Measurements from ENCODE around the gene C22orf15.

Gene C22orf15

DNA sequence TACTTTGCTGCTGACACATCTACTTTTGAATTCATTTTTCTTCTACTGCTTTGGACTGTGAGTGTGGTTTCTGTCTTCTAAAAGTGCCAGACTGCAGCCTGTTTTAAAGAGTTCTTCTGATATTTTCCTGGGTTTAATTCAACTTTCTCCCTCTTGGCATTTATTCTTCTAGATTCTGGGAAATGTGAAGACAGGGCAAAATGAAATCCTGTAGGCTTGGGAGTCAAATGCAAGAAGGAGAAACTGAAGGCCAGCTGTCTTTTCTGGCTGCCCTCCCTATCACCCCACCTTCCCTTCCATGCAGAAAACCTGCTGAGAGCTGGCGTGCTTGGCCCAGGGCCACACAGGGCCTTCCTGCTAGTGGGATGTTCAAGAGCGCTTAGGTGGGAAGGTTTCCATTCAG, 19.5 kb upstream of the C22orf15 start:
- no peak for TF ChIP-seq CTCF (IDR thresholded peaks at IDR 0.05; ENCODE audit: insufficient read depth, low read depth, low read length, missing control alignments)
- no peak for DNase-seq (ENCODE audit: low read depth)
- no peak overlapping the region for H3K4me3 ChIP-seq (ENCODE audit: low read depth, low read length)

DNA sequence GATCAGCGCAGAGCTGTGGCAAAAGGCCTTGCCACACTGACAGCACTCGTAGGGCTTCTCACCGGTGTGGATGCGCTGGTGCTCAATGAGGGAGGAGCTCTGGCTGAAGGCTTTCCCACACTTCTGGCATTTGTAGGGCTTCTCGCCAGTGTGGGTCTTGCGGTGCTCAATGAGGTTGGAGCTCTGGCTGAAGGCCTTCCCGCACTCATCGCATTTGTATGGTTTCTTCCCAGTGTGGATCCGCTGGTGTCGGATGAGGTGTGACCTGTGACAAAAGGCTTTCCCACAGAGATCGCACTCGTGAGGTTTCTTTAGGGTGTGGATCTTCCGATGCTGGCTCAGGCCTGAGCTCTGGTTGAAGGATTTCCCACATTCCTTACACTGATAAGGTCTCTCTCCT, 18.8 kb upstream of the C22orf15 start:
- no peak overlapping the region for H3K4me3 ChIP-seq (ENCODE audit: low read depth, low read length)
- TF ChIP-seq CTCF (IDR thresholded peaks at IDR 0.05; ENCODE audit: insufficient read depth, low read depth, low read length, missing control alignments), result no peak
- DNase-seq (ENCODE audit: low read depth), result no peak

GRCh38 chr22:23744485-23744884, 18.3 kb upstream of the C22orf15 start:
- no peak for DNase-seq (ENCODE audit: low read depth)
- H3K4me3 ChIP-seq (ENCODE audit: low read depth, low read length), result no peak overlapping the region
- TF ChIP-seq CTCF (IDR thresholded peaks at IDR 0.05; ENCODE audit: insufficient read depth, low read depth, low read length, missing control alignments), result no peak

DNA sequence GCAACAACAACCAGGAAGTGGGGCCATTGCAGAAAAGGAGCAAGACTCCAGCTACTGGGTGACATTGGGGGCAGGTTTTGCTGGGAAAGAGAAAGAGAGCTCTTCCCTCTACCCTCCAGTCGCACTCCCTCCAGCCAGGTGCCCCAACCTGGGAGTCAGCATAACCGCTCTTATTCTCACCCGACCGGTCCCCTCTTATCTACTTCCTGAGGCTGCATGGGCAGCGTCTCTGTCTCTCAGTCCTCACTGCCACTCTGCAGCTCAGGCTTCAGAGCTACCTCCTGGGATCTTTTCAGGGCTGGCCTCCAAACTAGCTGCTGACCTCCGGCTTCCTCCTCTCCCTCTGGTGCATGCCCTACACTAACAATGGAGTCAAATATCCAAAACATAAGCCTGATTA, 17.0 kb upstream of the C22orf15 start:
- DNase-seq (ENCODE audit: low read depth), result no peak
- TF ChIP-seq CTCF (IDR thresholded peaks at IDR 0.05; ENCODE audit: insufficient read depth, low read depth, low read length, missing control alignments), result no peak
- no peak overlapping the region for H3K4me3 ChIP-seq (ENCODE audit: low read depth, low read length)

DNA sequence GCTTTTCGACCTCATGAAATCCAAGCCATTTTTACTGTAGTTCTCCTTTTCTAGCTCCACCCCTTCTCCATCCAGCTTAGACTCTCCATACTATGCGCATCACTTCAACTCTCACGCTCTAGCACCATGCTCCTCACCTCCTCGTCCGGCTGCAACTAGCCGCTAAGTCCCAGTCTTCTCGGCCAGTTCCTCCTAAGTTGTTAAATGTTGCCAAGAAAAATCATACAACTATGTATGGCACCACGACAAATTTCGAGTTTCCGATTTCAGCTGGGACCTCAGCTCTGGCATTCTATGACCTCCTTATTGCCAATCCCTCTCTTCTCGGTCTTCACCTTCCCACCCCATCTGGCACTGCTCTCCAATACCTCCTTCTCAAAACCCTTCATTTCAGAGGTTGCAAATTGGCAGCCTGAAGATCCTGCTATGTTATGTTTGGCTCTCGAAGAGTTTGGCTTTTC, 12.9 kb upstream of the C22orf15 start:
- no peak for TF ChIP-seq CTCF (IDR thresholded peaks at IDR 0.05; ENCODE audit: insufficient read depth, low read depth, low read length, missing control alignments)
- H3K4me3 ChIP-seq (ENCODE audit: low read depth, low read length), result peak overlapping the region; percentile 85; the same call in 1 of the 2 replicates
- DNase-seq (ENCODE audit: low read depth), result no peak

- TF ChIP-seq CTCF (IDR thresholded peaks at IDR 0.05; ENCODE audit: insufficient read depth, low read depth, low read length, missing control alignments), result no peak
- peak overlapping the region; percentile 85 for H3K4me3 ChIP-seq (ENCODE audit: low read depth, low read length)
- DNase-seq (ENCODE audit: low read depth), result no peak
Observed at GRCh38 chr22:23750367-23750713, 12.4 kb upstream of the C22orf15 start.

DNA sequence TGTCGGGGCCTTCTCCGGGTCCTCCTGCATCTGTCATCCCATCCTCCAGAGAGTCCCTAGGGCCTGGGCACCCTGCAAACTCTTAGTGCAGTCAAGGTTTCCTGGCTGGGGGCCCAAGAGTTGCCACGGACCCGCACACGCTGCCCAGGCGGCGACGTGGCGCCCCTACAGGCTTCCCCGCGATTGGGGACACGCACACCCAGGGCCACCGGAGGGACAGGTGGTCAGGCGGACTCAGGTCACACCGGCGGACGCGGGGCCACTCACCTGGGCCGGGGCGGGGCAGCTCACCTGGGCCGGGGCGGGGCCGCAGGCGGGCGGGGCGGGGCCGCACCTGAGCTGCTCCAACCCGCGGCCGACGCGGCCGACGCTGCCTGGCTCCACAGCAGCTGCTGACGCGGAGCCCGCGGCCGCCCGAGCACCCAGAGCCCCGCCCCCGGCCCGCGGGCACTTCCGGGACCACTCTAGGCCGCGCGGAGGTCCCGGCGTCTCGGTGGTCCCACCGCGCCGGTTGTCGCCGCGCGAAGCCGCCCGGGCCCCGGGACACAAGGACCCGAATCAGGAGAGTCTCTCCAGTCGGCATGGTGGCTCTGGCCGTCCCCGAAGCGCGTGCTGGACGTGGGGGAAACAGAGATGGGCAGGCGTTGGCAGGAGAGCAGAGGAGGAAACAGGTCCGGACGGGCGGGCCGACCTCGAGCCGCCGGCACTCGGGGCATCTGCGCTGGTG, 11.9 kb upstream of the C22orf15 start, which contains the start of gene ZNF70:
TSS of gene ZNF70 (minus strand) at position 399 of the 727 bp plus-strand sequence. CDS start 5,972 bp downstream, outside the sequence.
- TF ChIP-seq CTCF (IDR thresholded peaks at IDR 0.05; ENCODE audit: insufficient read depth, low read depth, low read length, missing control alignments), result peak; percentile 29
- H3K4me3 ChIP-seq (ENCODE audit: low read depth, low read length), result peak within 1 kb of the TSS; percentile 98
- DNase-seq (ENCODE audit: low read depth), result peak; percentile 93
